OCI-LY1 (cell line): Measurements from ENCODE around the gene SLC12A4.

Experiments
- H2AFZ ChIP-seq: fragments of 200-600 bp; sonication (generic), shearing (Covaris generic); 2 replicates; pipeline ENCODE4 v1.6.0; 2014; ENCODE audit warnings: antibody characterized with exemption, mild to moderate bottlenecking, low read length
- H3F3A ChIP-seq: fragments of 200-600 bp; sonication (generic), shearing (Covaris generic); 2 replicates; pipeline ENCODE4 v1.6.0; 2014; ENCODE audit warnings: mild to moderate bottlenecking, antibody characterized with exemption, low read length, moderate library complexity; ENCODE audit not compliant: insufficient read depth
- H3K27ac ChIP-seq: fragments of 200-600 bp; sonication (generic); 2 replicates; pipeline ENCODE4 v1.5.1; 2014; ENCODE audit warnings: low read length, mixed run types, mild to moderate bottlenecking, low read depth; ENCODE audit not compliant: poor library complexity, severe bottlenecking
- H3K27me3 ChIP-seq: fragments of 200-600 bp; sonication (generic); 2 replicates; pipeline ENCODE4 v1.6.0; 2014; ENCODE audit warnings: antibody characterized with exemption, mild to moderate bottlenecking, low read length, moderate library complexity; ENCODE audit not compliant: insufficient read depth
- H3K36me3 ChIP-seq: fragments of 200-600 bp; sonication (generic); 2 replicates; pipeline ENCODE4 v1.6.1; 2014; ENCODE audit warnings: mild to moderate bottlenecking, antibody characterized with exemption, low read length, moderate library complexity, mixed read lengths; ENCODE audit not compliant: insufficient read depth
- H3K4me1 ChIP-seq: fragments of 200-600 bp; sonication (generic); 2 replicates; pipeline ENCODE4 v1.5.1; 2014; ENCODE audit warnings: mild to moderate bottlenecking, low read length, moderate library complexity; ENCODE audit not compliant: insufficient read depth, severe bottlenecking
- H3K4me2 ChIP-seq: fragments of 200-600 bp; sonication (generic), shearing (Covaris generic); 2 replicates; pipeline ENCODE4 v1.6.1; 2014; ENCODE audit warnings: low read length
- H3K4me3 ChIP-seq: fragments of 200-600 bp; sonication (generic); 2 replicates; pipeline ENCODE4 v1.5.1; 2014; ENCODE audit warnings: low read length, low read depth, mild to moderate bottlenecking, mixed read lengths; ENCODE audit not compliant: poor library complexity, severe bottlenecking
- H3K79me2 ChIP-seq: fragments of 200-600 bp; shearing (Covaris generic); 2 replicates; pipeline ENCODE4 v1.6.1; 2016; ENCODE audit warnings: mixed run types, low read length, mixed read lengths; ENCODE audit not compliant: insufficient read depth
- H3K9ac ChIP-seq: fragments of 200-600 bp; sonication (generic), shearing (Covaris generic); 2 replicates; pipeline ENCODE4 v1.6.1; 2014; ENCODE audit warnings: mild to moderate bottlenecking, low read length, mixed read lengths
- H3K9me2 ChIP-seq: fragments of 200-600 bp; sonication (generic), shearing (Covaris generic); 2 replicates; pipeline ENCODE4 v1.6.1; 2014; ENCODE audit warnings: low read depth, mild to moderate bottlenecking, low read length, mixed read lengths
- H3K9me3 ChIP-seq: fragments of 200-600 bp; shearing (Covaris generic); 2 replicates; pipeline ENCODE4 v1.6.1; 2014; ENCODE audit warnings: low read length, mixed read lengths
- H4K20me1 ChIP-seq: fragments of 200-600 bp; sonication (generic), shearing (Covaris generic); 2 replicates; pipeline ENCODE4 v1.6.0; 2016; ENCODE audit warnings: mild to moderate bottlenecking, low read length; ENCODE audit not compliant: insufficient read depth
- EZH2 ChIP-seq: fragments of 200-600 bp; sonication (generic), shearing (Covaris generic); IDR thresholded peaks from 2 replicates; pipeline ENCODE4 v1.8.0; 2017; ENCODE audit warnings: borderline replicate concordance, mixed run types, mild to moderate bottlenecking, antibody characterized with exemption, low read length, moderate library complexity, mixed read lengths
- TF ChIP-seq, protein P1 (sequence below): fragments of 200-600 bp; sonication (generic), shearing (Covaris generic); IDR thresholded peaks from 2 replicates; pipeline ENCODE4 v1.5.1; 2017; ENCODE audit warnings: mild to moderate bottlenecking, antibody characterized with exemption, low read length, moderate library complexity, mixed read lengths

Gene SLC12A4

DNA sequence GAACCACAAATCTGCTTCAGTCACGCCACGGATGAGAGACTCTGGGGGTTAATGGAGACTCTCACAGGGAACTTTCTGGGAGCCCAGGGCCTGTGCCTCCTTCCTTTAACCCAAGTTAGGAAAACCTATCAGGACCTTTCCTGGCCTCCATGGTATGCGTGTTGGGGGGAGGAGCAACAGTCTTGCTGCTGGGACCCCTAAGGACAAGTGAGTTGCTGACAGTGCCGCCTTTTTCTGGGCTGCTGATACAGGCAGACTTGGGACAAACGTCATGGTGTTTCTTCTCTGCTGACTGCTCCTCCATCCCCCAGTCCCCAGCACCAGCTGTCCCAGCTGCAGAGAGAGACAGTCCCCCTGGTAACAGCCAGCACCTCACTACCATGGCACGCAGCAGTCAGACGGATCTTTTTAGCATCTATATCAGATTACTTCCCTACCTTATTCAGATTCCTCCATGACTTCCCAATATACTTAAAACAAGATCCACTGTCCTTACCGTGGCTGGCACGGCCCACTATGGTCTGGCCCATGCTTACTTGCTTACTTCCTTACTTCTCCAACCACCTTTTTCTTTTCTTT lies 40.8 kb upstream of the SLC12A4 start:
- H3K79me2 ChIP-seq, result no peaks in the 10 kb centered on the region
- no peak overlapping the region for H3K9ac ChIP-seq
- no peaks in the 10 kb centered on the region for H3K9me3 ChIP-seq
- H3K4me2 ChIP-seq, result no peak overlapping the region
- H3K36me3 ChIP-seq, result no peaks in the 10 kb centered on the region
- H3K4me3 ChIP-seq, result no peak overlapping the region
- no peaks in the 10 kb centered on the region for H4K20me1 ChIP-seq
- H2AFZ ChIP-seq, result no peak overlapping the region
- H3K27me3 ChIP-seq, result no peaks in the 10 kb centered on the region
- peaks cover 22% of the 10 kb centered on the region for H3K4me1 ChIP-seq
- no peaks in the 10 kb centered on the region for H3K9me2 ChIP-seq
- no peaks in the 10 kb centered on the region for H3F3A ChIP-seq
- TF ChIP-seq EZH2, result no peak
- TF ChIP-seq, protein P1, sequence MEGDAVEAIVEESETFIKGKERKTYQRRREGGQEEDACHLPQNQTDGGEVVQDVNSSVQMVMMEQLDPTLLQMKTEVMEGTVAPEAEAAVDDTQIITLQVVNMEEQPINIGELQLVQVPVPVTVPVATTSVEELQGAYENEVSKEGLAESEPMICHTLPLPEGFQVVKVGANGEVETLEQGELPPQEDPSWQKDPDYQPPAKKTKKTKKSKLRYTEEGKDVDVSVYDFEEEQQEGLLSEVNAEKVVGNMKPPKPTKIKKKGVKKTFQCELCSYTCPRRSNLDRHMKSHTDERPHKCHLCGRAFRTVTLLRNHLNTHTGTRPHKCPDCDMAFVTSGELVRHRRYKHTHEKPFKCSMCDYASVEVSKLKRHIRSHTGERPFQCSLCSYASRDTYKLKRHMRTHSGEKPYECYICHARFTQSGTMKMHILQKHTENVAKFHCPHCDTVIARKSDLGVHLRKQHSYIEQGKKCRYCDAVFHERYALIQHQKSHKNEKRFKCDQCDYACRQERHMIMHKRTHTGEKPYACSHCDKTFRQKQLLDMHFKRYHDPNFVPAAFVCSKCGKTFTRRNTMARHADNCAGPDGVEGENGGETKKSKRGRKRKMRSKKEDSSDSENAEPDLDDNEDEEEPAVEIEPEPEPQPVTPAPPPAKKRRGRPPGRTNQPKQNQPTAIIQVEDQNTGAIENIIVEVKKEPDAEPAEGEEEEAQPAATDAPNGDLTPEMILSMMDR, result no peak
- no peak overlapping the region for H3K27ac ChIP-seq

GRCh38 chr16:68005786-68006286 lies 37.4 kb upstream of the SLC12A4 start:
- TF ChIP-seq, protein P1, result no peak
- no peak for TF ChIP-seq EZH2
- H3K4me3 ChIP-seq, result no peak overlapping the region
- peak overlapping the region; percentile 39; the same call in 1 of the 2 replicates for H3K9ac ChIP-seq
- H3K79me2 ChIP-seq, result no peaks in the 10 kb centered on the region
- H3K27me3 ChIP-seq, result no peaks in the 10 kb centered on the region
- peaks cover 16% of the 10 kb centered on the region for H3K4me1 ChIP-seq
- peak overlapping the region; percentile 31; the same call in 1 of the 2 replicates for H3K4me2 ChIP-seq
- H3K27ac ChIP-seq, result peak overlapping the region; percentile 82
- H3K36me3 ChIP-seq, result no peaks in the 10 kb centered on the region
- H3K9me3 ChIP-seq, result no peaks in the 10 kb centered on the region
- H3K9me2 ChIP-seq, result no peaks in the 10 kb centered on the region
- H4K20me1 ChIP-seq, result no peaks in the 10 kb centered on the region
- no peaks in the 10 kb centered on the region for H3F3A ChIP-seq
- peak overlapping the region; percentile 72 for H2AFZ ChIP-seq

- no peaks in the 10 kb centered on the region for H3K79me2 ChIP-seq
- H3K9me3 ChIP-seq, result no peaks in the 10 kb centered on the region
- H3K36me3 ChIP-seq, result no peaks in the 10 kb centered on the region
- no peak overlapping the region for H3K4me2 ChIP-seq
- peaks cover 21% of the 10 kb centered on the region for H3K4me1 ChIP-seq
- no peak overlapping the region; the same call in 1 of the 2 replicates for H3K9ac ChIP-seq
- TF ChIP-seq, protein P1, result no peak
- no peak for TF ChIP-seq EZH2
- H4K20me1 ChIP-seq, result no peaks in the 10 kb centered on the region
- no peaks in the 10 kb centered on the region for H3K27me3 ChIP-seq
- no peak overlapping the region for H2AFZ ChIP-seq
- no peaks in the 10 kb centered on the region for H3F3A ChIP-seq
- no peak overlapping the region for H3K4me3 ChIP-seq
- no peaks in the 10 kb centered on the region for H3K9me2 ChIP-seq
- H3K27ac ChIP-seq, result peak overlapping the region; percentile 82
These were observed 36.8 kb upstream of the SLC12A4 start for GRCh38 chr16:68005211-68005610.
